Activated T-helper 1 cell treated with anti-CD3 and anti-CD28 coated beads, Interleukin-12 subunit alpha, Interleukin-12 subunit beta, Interleukin-2, Interleukin-4 antibody, amounts not matched to agents 30 ng/mL and 10 ng/mL and 1 ng/mL, durations not matched to agents 14 hours and 24 hours and 36 hours (primary cell): ENCODE results near the gene KCTD15. TPM values are rescaled to one million over a fixed set of nuclear protein-coding genes. Genes with fewer than 3 reads are reported as not detected.

Source experiments
- DNase-seq: peaks from one replicate; pipeline ENCODE4 v3.0.0; 2021; ENCODE audit warnings: low spot score
- H3K27ac Mint-ChIP-seq: one replicate; pipeline ENCODE4 v1.8.0; 2021; ENCODE audit warnings: mild to moderate bottlenecking, mixed read lengths
- H3K27me3 Mint-ChIP-seq: one replicate; pipeline ENCODE4 v1.8.0; 2022; ENCODE audit warnings: mild to moderate bottlenecking, moderate library complexity, mixed read lengths; ENCODE audit not compliant: insufficient read depth
- H3K36me3 Mint-ChIP-seq: one replicate; pipeline ENCODE4 v1.8.0; 2021; ENCODE audit warnings: low read depth, mixed read lengths
- H3K4me1 Mint-ChIP-seq: one replicate; pipeline ENCODE4 v1.8.0; 2021; ENCODE audit warnings: low read depth, mixed read lengths
- H3K4me3 Mint-ChIP-seq: one replicate; pipeline ENCODE4 v1.8.0; 2021; ENCODE audit warnings: mild to moderate bottlenecking, moderate library complexity, mixed read lengths
- H3K9me3 Mint-ChIP-seq: one replicate; pipeline ENCODE4 v1.8.0; 2021; ENCODE audit warnings: mixed read lengths
- intact Hi-C: fragments of 100-400 bp; cut with micrococcal nuclease; formaldehyde crosslinking; loops from one replicate; pipeline ENCODE4 v1.15.1; 2024
- total RNA-seq: library from RNA; stranded (reverse); gene quantifications from 2 replicates; pipeline ENCODE4 v1.2.3, GENCODE V29; 2022

Gene KCTD15
- total RNA-seq, 1 donor from 2014 or later, result 12.6 TPM

GRCh38 chr19:33840783-33841182 is 44.1 kb downstream of the KCTD15 start:
- DNase-seq, result no peak
- intact Hi-C loops, result no loop called here
- no peaks in the 10 kb centered on the region for H3K9me3 Mint-ChIP-seq
- no peak overlapping the region for H3K27ac Mint-ChIP-seq
- H3K4me3 Mint-ChIP-seq, result no peak overlapping the region
- H3K36me3 Mint-ChIP-seq, result no peaks in the 10 kb centered on the region
- no peaks in the 10 kb centered on the region for H3K4me1 Mint-ChIP-seq
- peaks cover 27% of the 10 kb centered on the region for H3K27me3 Mint-ChIP-seq

DNA sequence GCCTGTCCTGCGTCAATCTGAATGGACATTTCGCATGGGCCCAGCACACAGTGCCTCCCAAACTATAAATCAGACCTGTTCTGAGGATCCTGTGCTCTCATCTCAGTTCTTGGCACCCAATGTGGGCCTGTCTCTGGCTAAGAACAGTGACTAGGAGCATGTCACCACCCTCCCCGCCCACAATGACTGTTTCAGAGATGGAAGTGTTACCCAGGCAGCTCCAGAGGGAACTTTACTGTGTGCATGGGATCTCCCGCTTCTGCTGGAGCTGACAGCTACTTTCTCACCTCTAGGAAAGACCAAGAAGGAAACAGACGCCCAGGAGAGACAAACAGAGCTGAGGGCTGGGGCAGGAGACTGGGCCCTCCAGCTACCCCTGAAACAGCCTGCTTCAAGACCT is 45.0 kb downstream of the KCTD15 start:
- peaks cover 22% of the 10 kb centered on the region for H3K27me3 Mint-ChIP-seq
- H3K36me3 Mint-ChIP-seq, result no peaks in the 10 kb centered on the region
- no peaks in the 10 kb centered on the region for H3K9me3 Mint-ChIP-seq
- no peak overlapping the region for H3K27ac Mint-ChIP-seq
- H3K4me1 Mint-ChIP-seq, result no peaks in the 10 kb centered on the region
- intact Hi-C loops, result no loop called here
- no peak for DNase-seq
- no peak overlapping the region for H3K4me3 Mint-ChIP-seq

DNA sequence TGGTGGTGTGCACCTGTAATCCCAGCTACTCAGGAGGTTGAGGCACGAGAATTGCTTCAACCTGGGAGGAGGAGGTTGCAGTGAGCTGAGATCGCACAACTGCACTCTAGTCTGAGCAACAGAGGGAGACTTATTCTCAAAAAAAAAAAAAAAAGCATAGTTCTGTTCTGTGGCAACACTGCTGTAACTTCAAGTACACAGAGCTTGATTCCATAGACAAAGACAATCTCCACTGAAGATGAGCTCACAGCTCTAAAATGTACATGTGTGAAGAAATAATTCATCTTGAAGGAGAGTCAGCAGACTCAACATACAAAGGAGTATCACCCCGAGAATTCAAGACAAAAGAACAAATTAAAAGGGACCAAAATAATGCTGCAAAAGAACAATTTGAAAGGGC is 47.8 kb downstream of the KCTD15 start:
- no peak for DNase-seq
- Mint-ChIP-seq H3K27ac (no peak overlapping the region), H3K4me3 (no peak overlapping the region), H3K27me3 (peaks cover 19% of the 10 kb centered on the region), H3K9me3 (no peaks in the 10 kb centered on the region), H3K36me3 (no peaks in the 10 kb centered on the region), H3K4me1 (no peaks in the 10 kb centered on the region)
- intact Hi-C loops, result no loop called here

- no peak overlapping the region for H3K4me3 Mint-ChIP-seq
- no peaks in the 10 kb centered on the region for H3K4me1 Mint-ChIP-seq
- H3K27ac Mint-ChIP-seq, result no peak overlapping the region
- H3K9me3 Mint-ChIP-seq, result no peaks in the 10 kb centered on the region
- no peak for DNase-seq
- intact Hi-C loops, result no loop called here
- H3K27me3 Mint-ChIP-seq, result peaks cover 16% of the 10 kb centered on the region
- no peaks in the 10 kb centered on the region for H3K36me3 Mint-ChIP-seq
Observed at GRCh38 chr19:33845498-33845897, 48.8 kb downstream of the KCTD15 start.

- DNase-seq, result no peak
- intact Hi-C loops, result no loop called here
- Mint-ChIP-seq H3K27ac (no peak overlapping the region), H3K27me3 (peaks cover 6% of the 10 kb centered on the region), H3K4me3 (no peak overlapping the region), H3K36me3 (no peaks in the 10 kb centered on the region), H3K9me3 (no peaks in the 10 kb centered on the region), H3K4me1 (no peaks in the 10 kb centered on the region)
Observed at GRCh38 chr19:33849551-33850147, 53.0 kb downstream of the KCTD15 start.

DNA sequence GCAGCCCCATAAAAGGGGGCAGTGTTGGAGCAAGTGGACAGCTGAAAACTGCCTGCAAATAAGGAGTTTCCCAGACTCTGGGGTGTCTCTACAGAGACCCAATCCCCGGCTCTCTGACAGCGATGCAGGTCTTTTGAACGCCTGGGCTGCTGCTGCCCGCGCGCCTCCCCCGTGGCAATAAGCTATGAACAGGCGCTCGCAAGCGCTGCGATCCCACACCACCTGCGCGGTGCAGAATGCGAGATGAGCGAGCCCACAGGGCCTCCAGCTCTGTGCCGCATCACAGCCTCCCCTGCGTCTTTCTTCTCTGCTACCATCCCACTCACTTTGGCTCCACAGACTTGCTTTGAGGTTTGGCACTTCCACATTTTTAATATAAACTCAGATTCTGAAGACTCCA is 62.3 kb downstream of the KCTD15 start:
- Mint-ChIP-seq H3K27ac (no peak overlapping the region), H3K9me3 (no peaks in the 10 kb centered on the region), H3K4me1 (no peaks in the 10 kb centered on the region), H3K4me3 (no peak overlapping the region), H3K36me3 (no peaks in the 10 kb centered on the region), H3K27me3 (no peaks in the 10 kb centered on the region)
- intact Hi-C loops, result no loop called here
- DNase-seq, result no peak

GRCh38 chr19:33860312-33861090 is 63.8 kb downstream of the KCTD15 start:
- no peak for DNase-seq
- H3K4me1 Mint-ChIP-seq, result no peaks in the 10 kb centered on the region
- no peaks in the 10 kb centered on the region for H3K9me3 Mint-ChIP-seq
- H3K27me3 Mint-ChIP-seq, result no peaks in the 10 kb centered on the region
- H3K4me3 Mint-ChIP-seq, result no peak overlapping the region
- intact Hi-C loops, result no loop called here
- no peak overlapping the region for H3K27ac Mint-ChIP-seq
- H3K36me3 Mint-ChIP-seq, result no peaks in the 10 kb centered on the region

GRCh38 chr19:33861950-33862349 is 65.3 kb downstream of the KCTD15 start:
- H3K36me3 Mint-ChIP-seq, result no peaks in the 10 kb centered on the region
- H3K4me3 Mint-ChIP-seq, result no peak overlapping the region
- H3K27me3 Mint-ChIP-seq, result peaks cover 3% of the 10 kb centered on the region
- no peaks in the 10 kb centered on the region for H3K9me3 Mint-ChIP-seq
- intact Hi-C loops, result no loop called here
- DNase-seq, result no peak
- H3K4me1 Mint-ChIP-seq, result no peaks in the 10 kb centered on the region
- H3K27ac Mint-ChIP-seq, result no peak overlapping the region

GRCh38 chr19:33862981-33863380 is 66.3 kb downstream of the KCTD15 start:
- no peaks in the 10 kb centered on the region for H3K9me3 Mint-ChIP-seq

DNA sequence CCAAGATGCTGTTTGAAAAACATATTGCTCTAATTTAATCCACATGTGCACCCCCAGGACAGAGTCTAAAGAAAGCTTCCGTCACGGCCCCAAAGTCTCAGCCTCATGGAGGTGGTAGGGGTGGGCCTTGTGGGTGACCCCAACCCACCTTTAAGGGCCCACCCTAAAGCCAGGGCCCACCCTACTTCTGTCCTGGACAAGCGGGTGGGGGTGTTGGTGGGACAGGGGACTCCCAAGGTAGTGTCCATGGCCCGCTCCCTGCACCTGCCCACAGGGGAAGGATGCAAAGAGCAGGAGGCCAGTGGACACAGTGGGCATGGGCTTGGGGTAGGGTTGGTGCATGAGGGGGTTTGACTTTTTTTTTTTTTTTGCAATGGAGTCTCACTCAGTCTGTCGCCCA is 66.8 kb downstream of the KCTD15 start:
- Mint-ChIP-seq H3K4me3 (no peak overlapping the region), H3K36me3 (no peaks in the 10 kb centered on the region), H3K27me3 (peaks cover 4% of the 10 kb centered on the region), H3K4me1 (no peaks in the 10 kb centered on the region), H3K9me3 (no peaks in the 10 kb centered on the region), H3K27ac (no peak overlapping the region)
- intact Hi-C loops, result no loop called here
- DNase-seq, result no peak

More at GRCh38 chr19:33862981-33863380, 66.3 kb downstream of the KCTD15 start:
- Mint-ChIP-seq H3K4me1 (no peaks in the 10 kb centered on the region), H3K36me3 (no peaks in the 10 kb centered on the region), H3K27me3 (peaks cover 3% of the 10 kb centered on the region), H3K4me3 (no peak overlapping the region), H3K27ac (no peak overlapping the region)
- intact Hi-C loops, result no loop called here
- DNase-seq, result no peak

GRCh38 chr19:33864311-33864850 is 67.7 kb downstream of the KCTD15 start:
- Mint-ChIP-seq H3K4me1 (no peaks in the 10 kb centered on the region), H3K27me3 (peaks cover 6% of the 10 kb centered on the region), H3K9me3 (no peaks in the 10 kb centered on the region), H3K36me3 (no peaks in the 10 kb centered on the region), H3K27ac (no peak overlapping the region), H3K4me3 (no peak overlapping the region)
- intact Hi-C loops, result no loop called here
- no peak for DNase-seq

DNA sequence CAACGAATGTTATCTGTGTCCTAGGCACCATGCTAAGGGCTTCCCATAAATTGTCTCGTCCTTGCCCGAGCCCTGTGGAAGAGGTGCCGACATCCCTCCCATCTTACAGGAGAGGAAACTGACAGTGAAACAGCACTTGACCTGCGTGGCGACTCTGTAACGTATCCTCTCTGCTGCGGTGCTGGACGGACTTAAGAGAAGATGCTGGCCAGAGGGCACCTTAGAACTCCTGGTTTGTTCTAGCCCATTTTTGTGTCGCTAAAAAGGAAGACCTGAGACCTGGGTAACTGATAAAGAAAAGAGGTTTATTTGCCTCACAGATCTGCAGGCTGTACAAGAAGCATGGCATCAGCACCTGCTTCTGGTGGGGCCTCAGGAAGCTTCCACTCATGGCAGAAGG is 68.6 kb downstream of the KCTD15 start:
- Mint-ChIP-seq H3K27me3 (peaks cover 6% of the 10 kb centered on the region), H3K4me1 (no peaks in the 10 kb centered on the region), H3K9me3 (no peaks in the 10 kb centered on the region), H3K36me3 (no peaks in the 10 kb centered on the region), H3K4me3 (no peak overlapping the region), H3K27ac (no peak overlapping the region)
- DNase-seq, result no peak
- intact Hi-C loops, result no loop called here
